ENCODE measurements around the gene SETD5.

The SETD5 gene

GRCh38 chr3:9397332-9397905 lies at the start of gene SETD5:
Gene SETD5 (plus strand): TSS chr3:9397615. CDS start chr3:9428939, 31,324 bp downstream.
- DNase-seq (ENCODE audit: low spot score) = peak; percentile 99

GRCh38 chr3:9347887-9348286 lies 49.5 kb upstream of the SETD5 start:
- DNase-seq (ENCODE audit: low spot score) = no peak

- DNase-seq (ENCODE audit: low spot score) = no peak
These were observed 47.9 kb upstream of the SETD5 start for GRCh38 chr3:9349321-9350117.

GRCh38 chr3:9351709-9352126 lies 45.7 kb upstream of the SETD5 start:
- no peak for DNase-seq (ENCODE audit: low spot score)

GRCh38 chr3:9352917-9353752 lies 44.3 kb upstream of the SETD5 start:
- peak; percentile 68 for DNase-seq (ENCODE audit: low spot score)

GRCh38 chr3:9361691-9362388 lies 35.6 kb upstream of the SETD5 start:
- DNase-seq (ENCODE audit: low spot score) = no peak

- DNase-seq (ENCODE audit: low spot score) = peak; percentile 73
These were observed 34.5 kb upstream of the SETD5 start, which contains the start of gene THUMPD3 for GRCh38 chr3:9362731-9363530. Gene THUMPD3 (plus strand): TSS chr3:9363054. CDS start chr3:9365069, 2,015 bp downstream.

GRCh38 chr3:9369508-9369907 lies 27.9 kb upstream of the SETD5 start:
- DNase-seq (ENCODE audit: low spot score) = no peak

GRCh38 chr3:9373465-9373864 lies 23.9 kb upstream of the SETD5 start:
- no peak for DNase-seq (ENCODE audit: low spot score)

- no peak for DNase-seq (ENCODE audit: low spot score)
These were observed 19.4 kb upstream of the SETD5 start for GRCh38 chr3:9377981-9378380.

- DNase-seq (ENCODE audit: low spot score) = no peak
These were observed 18.1 kb upstream of the SETD5 start for GRCh38 chr3:9379327-9379726.

GRCh38 chr3:9380014-9380413 lies 17.4 kb upstream of the SETD5 start:
- DNase-seq (ENCODE audit: low spot score) = no peak

GRCh38 chr3:9384141-9384828 lies 13.1 kb upstream of the SETD5 start:
- DNase-seq (ENCODE audit: low spot score) = no peak

GRCh38 chr3:9385187-9386077 lies 12.0 kb upstream of the SETD5 start:
- DNase-seq (ENCODE audit: low spot score) = no peak

GRCh38 chr3:9386078-9386459 lies 11.3 kb upstream of the SETD5 start:
- DNase-seq (ENCODE audit: low spot score) = no peak

GRCh38 chr3:9386501-9387321 lies 10.7 kb upstream of the SETD5 start:
- no peak for DNase-seq (ENCODE audit: low spot score)

GRCh38 chr3:9387322-9387655 lies 10.1 kb upstream of the SETD5 start:
- no peak for DNase-seq (ENCODE audit: low spot score)

GRCh38 chr3:9388142-9388541 lies 9.3 kb upstream of the SETD5 start:
- no peak for DNase-seq (ENCODE audit: low spot score)
